GM19452 (cell line): ENCODE results near the gene SEMA6B.
"Not testable (repeated sequence)": the region's sequence is repeated elsewhere in the genome, so short reads cannot be mapped to it uniquely, and the experiment has no call there.

Experiments used
- ATAC-seq: cut with Tn5 transposase; IDR thresholded peaks from one replicate; pipeline ENCODE4 v1.9.1; 2021; ENCODE audit not compliant: unreplicated experiment

The SEMA6B gene, protein sequence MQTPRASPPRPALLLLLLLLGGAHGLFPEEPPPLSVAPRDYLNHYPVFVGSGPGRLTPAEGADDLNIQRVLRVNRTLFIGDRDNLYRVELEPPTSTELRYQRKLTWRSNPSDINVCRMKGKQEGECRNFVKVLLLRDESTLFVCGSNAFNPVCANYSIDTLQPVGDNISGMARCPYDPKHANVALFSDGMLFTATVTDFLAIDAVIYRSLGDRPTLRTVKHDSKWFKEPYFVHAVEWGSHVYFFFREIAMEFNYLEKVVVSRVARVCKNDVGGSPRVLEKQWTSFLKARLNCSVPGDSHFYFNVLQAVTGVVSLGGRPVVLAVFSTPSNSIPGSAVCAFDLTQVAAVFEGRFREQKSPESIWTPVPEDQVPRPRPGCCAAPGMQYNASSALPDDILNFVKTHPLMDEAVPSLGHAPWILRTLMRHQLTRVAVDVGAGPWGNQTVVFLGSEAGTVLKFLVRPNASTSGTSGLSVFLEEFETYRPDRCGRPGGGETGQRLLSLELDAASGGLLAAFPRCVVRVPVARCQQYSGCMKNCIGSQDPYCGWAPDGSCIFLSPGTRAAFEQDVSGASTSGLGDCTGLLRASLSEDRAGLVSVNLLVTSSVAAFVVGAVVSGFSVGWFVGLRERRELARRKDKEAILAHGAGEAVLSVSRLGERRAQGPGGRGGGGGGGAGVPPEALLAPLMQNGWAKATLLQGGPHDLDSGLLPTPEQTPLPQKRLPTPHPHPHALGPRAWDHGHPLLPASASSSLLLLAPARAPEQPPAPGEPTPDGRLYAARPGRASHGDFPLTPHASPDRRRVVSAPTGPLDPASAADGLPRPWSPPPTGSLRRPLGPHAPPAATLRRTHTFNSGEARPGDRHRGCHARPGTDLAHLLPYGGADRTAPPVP

DNA sequence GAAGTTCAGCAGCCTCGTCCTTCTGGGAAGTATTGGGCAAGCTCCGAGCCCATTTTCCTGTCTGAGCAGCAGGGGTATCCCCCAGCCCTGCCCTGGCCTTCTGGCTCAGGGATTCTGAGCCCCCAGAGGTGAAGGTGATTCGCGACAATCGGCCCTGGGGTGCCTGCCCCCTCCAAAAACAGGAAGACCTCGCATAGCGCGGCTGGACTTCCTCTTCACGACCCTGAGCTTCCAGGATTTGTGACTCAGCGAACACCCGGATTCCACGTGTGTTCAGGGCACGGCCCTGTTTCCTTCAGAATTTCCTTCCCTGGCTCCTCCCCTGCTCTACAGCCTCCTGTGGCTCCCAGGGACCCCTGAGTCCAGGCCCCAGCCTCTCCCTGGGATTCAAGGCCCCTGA is at the start of gene SEMA6B:
SEMA6B (minus strand) TSS at position 116 of the 400 bp plus-strand sequence. CDS start 1,227 bp downstream, outside the sequence.
- no peak for ATAC-seq

DNA sequence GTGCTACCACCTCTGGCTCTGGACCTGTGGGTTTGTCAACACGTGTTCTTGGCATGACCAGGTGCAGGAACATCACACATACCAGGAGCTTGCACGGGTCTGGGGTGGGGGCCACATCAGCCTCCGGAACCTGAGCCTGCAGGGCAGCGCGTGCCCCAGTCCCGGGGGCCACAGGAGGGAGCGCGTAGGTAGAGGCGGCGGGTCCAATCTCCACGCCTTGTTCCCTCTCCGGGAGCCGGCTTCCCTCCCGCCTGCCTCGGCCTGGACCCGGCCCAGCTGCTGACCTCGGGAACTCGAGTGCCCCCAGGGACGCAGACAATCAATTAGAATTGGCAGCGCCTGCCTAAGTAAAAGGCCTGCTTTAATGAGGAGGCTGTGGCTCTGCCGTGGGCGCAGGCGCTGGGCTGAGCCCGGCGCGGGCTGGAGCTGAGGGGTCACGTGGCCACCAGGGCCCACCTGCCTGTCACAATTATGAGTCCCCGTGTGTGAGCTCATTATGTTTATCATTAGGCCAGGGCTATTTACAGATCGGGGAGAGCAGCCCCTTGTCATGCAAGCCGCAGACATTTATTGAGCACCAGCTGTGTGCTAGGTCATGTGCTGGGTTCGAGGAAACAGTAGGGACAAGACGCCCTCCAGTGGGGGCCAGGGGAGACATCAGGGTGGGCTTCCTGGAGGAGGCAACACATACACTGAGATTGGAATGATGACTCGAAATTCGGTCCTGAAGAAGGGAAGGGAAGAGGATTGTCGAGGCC is 47.6 kb upstream of the SEMA6B start:
- no peak for ATAC-seq

DNA sequence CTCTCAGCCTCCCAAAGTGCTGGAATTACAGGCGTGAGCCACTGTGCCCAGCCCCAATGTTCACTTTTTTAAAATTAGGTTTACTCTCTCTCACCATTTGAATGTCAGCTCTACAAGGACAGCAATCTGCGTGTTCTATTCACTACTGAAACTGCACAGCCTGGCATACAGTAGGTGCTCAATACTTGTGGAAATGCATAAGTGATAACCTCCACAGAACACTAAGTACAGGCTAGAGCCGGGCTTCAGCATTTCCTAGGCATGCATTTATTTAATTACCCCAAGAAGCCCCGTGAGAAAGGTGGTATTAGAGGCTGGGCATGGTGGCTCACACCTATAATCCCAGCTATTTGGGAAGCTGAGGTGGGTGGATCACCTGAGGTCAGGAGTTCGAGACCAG is 46.7 kb upstream of the SEMA6B start:
- ATAC-seq, result no peak

- ATAC-seq, result no peak
Observed at GRCh38 chr19:4604912-4605311, 45.4 kb upstream of the SEMA6B start.

- no peak for ATAC-seq
Observed at GRCh38 chr19:4602915-4603314, 43.4 kb upstream of the SEMA6B start.

DNA sequence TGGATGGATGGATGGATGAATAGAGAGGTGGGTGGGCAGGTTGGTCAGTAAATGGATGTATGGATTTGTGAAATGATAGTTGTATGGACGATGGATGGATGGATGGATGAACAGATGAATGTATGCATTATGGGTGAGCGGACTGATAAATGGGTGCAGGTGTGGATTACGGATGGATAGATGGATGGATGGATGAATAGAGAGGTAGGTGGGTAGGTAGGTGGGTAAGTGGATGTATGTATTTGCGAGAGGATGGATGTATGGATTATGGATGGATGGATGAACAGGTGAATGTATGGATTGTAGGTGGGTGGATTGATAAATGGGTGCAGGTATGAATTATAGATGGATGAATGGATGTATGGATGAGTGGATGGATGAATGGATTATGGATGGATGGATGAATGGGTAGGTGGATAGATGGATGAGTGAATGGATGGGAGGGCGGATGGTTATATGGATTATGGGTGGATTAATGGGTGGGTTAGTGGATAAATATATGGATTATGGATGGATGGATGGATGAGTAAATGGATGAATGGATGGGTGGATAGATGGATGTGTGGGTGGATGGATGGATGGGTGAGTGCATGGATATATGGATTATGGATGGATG is 42.8 kb upstream of the SEMA6B start:
- ATAC-seq, result no peak

DNA sequence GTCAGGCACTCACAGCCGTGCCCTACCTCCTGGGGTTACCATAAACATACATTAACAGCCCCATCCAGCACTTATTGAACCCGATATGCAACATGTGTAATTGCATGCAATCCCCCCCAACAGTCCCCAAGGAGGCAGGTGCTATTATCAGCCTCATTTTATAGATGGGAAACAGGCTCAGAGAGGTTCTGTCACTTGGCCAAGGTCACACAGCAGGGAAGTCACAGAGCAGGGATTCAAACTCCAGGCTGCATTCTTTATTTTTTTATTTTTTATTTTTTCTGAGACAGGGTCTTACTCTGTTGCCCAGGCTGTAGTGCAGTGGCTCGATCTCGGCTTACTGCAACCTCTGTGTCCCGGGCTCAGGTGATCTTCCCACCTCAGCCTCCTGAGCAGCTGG is 41.4 kb upstream of the SEMA6B start:
- no peak for ATAC-seq

- ATAC-seq, result no peak
Observed at GRCh38 chr19:4600082-4600481, 40.6 kb upstream of the SEMA6B start.

- ATAC-seq, result no peak
Observed at GRCh38 chr19:4598712-4599111, 39.2 kb upstream of the SEMA6B start.

DNA sequence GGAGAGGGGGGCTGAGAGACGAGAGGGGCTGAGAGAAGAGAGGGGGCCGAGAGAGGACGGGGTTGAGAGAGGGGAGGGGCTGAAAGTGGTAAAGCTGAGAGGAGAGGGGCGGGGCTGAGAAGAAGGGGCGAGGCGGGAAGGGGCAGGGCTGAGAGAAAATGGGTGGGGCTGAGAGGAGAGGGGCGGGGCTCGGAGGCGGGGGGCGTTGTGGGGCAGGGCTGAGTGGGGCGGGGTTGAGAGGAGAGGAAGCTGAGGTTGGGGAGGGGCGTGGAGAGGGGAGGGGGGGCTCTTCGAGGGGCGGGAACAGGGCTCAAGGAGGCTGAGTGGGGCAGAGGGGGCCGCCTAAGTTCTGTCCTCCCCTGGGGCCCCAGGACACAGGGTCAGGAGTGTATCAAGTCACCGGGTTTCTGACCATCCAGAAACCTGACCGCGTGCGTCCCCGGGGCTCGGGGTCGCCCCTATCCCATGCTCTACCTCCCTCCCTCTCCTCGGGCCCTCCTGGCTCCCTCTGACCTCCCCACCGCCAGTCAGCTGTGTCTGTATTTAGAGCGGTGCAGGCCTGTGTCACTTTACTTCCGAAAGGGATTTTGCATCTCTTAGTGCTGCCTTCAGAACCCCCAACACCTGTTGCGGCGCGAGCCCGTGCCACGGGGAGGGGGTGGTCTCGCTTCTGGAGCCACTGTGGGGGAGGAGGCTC is 38.6 kb upstream of the SEMA6B start:
- no peak for ATAC-seq

DNA sequence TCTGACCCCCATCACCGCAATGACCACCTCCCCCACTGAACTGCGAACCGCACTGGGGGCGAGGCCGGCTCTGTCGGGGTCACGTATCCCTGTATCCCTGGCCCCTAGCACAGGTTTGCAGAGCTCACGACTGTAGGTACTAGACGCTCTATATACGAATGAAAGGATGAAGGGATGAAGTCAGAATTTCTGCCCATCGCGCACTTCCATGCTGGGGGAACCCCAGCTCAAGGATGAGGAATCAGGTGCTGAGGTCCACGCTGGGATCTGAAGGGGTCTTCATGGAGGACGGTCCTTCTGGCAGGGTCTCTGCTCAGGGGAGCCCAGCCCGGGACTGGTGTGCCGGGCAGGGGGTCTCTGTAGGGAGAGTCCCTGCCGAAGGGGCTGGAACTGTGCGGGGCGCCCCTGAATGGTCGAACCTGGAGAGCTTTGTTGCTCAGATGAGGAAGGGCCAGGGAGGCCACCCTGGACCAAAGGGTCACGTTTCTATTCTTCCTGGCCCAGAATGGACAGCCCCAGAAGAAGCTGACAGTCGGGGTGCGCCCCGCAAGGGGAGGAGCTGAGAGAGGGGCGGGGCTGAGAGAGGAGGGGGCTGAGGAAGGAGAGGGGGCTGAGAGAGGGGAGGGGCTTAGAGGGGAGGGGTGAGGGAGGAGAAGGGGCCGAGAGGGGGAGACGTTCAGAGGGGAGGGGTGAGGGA is 37.9 kb upstream of the SEMA6B start:
- no peak for ATAC-seq

DNA sequence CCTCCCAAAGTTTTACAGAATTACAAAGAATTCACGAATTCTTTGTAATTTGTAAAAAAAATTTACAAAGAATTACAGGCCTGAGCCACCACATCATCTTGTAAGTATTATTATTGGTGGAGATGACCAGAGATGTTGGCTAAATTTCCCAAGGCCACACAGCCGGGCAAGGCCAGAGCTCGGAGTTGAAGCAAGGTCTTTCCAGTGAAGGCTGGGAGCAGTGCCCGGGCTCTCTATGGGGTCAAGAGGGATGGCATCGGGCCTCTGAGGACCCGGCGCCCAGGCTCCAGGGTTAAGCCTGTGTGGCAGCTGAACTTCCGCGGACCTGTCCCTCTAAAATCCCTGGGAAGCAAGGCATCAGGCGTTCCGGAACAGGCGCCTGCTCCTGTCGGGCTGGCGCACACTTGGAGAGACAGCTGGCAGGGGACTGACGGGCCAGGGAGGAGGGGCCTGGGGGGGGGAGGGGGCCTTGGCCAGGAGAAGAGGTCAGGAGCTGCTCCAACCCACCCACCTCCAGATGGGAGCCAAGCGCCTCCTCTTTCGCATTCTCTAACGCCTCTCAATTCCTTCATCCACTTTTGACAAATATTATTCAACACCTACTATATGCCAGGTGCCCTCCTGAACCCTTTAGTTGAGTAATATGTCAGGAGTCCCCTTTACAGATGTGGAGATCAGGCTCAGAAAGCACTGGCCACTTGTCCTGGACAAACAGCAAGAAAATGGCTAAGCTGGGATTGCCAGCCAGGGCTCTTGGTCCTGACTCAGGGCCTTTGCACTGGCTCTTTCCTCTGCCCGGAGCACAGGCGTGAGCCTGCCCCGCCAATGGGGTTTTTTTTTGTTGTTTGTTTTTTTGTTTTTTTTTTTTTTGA is 36.8 kb upstream of the SEMA6B start:
- no peak for ATAC-seq

GRCh38 chr19:4595158-4595557 is 35.7 kb upstream of the SEMA6B start:
- not testable (repeated sequence) for ATAC-seq

DNA sequence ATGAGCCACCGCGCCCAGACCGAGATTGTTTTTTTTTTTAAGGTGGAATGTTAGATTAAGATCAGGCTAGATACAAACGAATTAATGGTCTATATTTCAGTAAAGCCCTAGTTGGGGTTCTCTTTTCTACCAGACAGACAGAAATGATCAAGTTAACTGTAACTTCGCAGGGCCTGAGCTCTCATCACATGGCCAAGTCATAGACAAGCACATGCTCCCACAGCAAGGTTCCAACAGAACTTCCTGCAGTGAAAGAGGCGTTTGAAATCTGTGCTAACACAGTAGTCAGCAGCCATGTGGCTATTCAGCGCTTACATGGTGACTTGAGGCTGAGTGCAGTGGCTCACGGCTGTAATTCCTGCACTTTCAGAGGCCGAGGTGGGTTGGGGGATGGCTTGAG is 34.7 kb upstream of the SEMA6B start:
- no peak for ATAC-seq

GRCh38 chr19:4593409-4593851 is 33.9 kb upstream of the SEMA6B start:
- no peak for ATAC-seq

DNA sequence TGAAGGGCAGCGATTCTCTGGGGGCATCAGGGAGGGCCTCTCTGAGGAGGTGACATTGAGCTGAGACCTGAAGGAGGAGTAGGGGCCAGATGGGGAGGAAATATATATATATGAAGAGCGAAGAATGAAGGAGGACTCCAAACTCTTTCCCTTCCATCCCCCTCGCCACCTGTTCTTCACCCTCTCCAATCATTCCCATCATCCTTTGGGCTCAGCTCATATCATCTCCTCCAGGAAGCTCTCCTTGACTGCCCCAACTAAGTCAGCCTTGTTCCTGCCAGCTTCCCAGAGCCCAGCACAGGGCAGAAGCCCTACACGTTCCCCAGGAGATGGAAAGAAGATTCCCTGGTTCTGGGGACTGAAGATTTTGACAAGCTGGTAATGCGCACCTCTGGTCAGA is 33.0 kb upstream of the SEMA6B start:
- no peak for ATAC-seq

DNA sequence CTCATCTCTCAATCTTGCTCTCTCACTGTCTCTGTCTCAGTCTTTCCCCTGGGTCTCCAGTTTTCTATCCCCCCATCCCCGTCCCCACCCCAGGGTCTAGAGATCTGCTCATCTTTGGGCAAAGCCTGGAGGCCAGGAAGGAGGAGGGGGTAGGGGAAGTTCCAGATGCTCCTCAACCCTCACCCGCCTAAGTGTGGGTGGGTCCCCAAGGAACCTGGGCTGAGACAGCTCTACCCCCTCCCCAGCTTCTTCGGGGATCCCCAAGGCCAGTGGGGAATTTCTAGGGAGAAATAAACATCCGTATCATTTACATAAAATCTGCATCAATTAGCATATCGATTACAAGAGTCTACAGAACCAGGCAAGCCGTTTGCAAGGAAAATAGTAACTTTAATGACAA is 31.8 kb upstream of the SEMA6B start:
- ATAC-seq, result no peak

- no peak for ATAC-seq
Observed at GRCh38 chr19:4590559-4590958, 31.1 kb upstream of the SEMA6B start.
